H1 (cell line): Measurements from ENCODE around the gene PARS2. TPM values are rescaled to one million over a fixed set of nuclear protein-coding genes. Genes with fewer than 3 reads are reported as not detected.

ENCODE experiments used
- CHD7 ChIP-seq: fragments of 300-600 bp; sonication (generic); IDR thresholded peaks from 2 replicates; pipeline ENCODE4 v1.7.1; 2012; ENCODE audit warnings: low read length, moderate library complexity, mild to moderate bottlenecking, inconsistent platforms; ENCODE audit not compliant: insufficient replicate concordance
- GTF2F1 ChIP-seq: IDR thresholded peaks from 2 replicates; pipeline ENCODE4 v1.6.1; 2012; ENCODE audit warnings: low read depth, low read length, improper control_type of control experiment, borderline replicate concordance
- NANOG ChIP-seq: IDR thresholded peaks from 2 replicates; pipeline ENCODE4 v1.6.1; 2011; ENCODE audit warnings: low read length, low read depth, mild to moderate bottlenecking, inconsistent platforms; ENCODE audit not compliant: insufficient read depth, poor library complexity, severe bottlenecking
- SIX5 ChIP-seq: IDR thresholded peaks from 2 replicates; pipeline ENCODE4 v1.6.1; 2011; ENCODE audit warnings: mild to moderate bottlenecking, low read depth, low read length
- polyA plus RNA-seq, 7 experiments: library from polyadenylated mRNA; depleted of rRNA in 3 of 7; stranded (reverse) in 5 of 7; unstranded in 2 of 7; fragments of >200 nt in 5 of 7; fragments of 200-250 nt in 2 of 7; gene quantifications; 1 replicate in 5 of 7; 2 replicates in 1 of 7; 4 replicates in 1 of 7; pipeline versions ENCODE4 v1.2.1 to v1.2.3, GENCODE V29; 2011 to 2013; ENCODE audit warnings: missing spikeins in 2 of 7, mixed read lengths in 2 of 7
- total RNA-seq: library from RNA; stranded (reverse); fragmentation: NEBNext Ultra II Directional; extraction: Animal tissue kit (Norgen Biotek cat#: 25700); gene quantifications from 2 replicates; pipeline ENCODE4 v1.2.1, GENCODE V29; 2021

The PARS2 gene
- total and polyA plus RNA-seq, 2 of the 8 experiments (the other 6 are each of a cell fraction or from before 2014, with no cell fraction given) = 8.9 to 10.0 TPM

GRCh38 chr1:54777431-54777830 lies 13.1 kb upstream of the PARS2 start (continued):
- no peak for TF ChIP-seq CHD7
- TF ChIP-seq NANOG = no peak
- no peak for TF ChIP-seq GTF2F1
- no peak for TF ChIP-seq SIX5
